Activated CD4-positive, alpha-beta T cell treated with anti-CD3 and anti-CD28 coated beads for 48 hours (primary cell): ENCODE measurements around the gene IRS2.

Source experiments
- DNase-seq: peaks from one replicate; pipeline ENCODE4 v3.0.0-alpha.2; 2020

Gene IRS2

DNA sequence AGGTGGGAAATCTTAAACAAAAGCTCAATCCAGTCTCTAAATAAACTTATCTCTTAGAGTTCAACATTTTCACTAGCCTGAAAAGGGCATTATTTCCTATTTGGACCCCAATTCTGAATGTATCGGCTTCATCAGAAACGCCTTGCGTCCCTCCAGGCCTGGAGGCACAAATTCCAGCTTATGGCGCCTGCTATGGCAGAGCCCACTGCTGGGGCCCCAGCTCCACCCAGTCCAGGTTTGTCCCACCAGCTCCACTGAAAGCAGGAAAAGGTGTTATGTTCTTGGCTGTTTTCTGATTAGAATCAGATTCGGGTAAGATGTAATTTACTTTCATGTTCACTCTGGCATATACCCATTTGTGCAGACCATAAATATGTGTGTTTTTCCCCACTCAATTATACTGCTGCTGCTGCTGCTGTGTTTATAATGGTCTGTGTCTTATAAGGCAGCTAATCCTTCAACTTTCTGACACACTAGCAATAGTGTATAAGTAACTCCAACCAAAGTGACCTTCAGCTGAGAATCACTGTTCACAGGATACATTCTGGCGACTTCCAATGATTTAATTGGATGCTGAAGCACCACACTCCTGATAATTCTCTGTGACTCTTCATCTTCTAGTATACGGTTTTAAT lies 6.4 kb downstream of the IRS2 start:
- DNase-seq: no peak

DNA sequence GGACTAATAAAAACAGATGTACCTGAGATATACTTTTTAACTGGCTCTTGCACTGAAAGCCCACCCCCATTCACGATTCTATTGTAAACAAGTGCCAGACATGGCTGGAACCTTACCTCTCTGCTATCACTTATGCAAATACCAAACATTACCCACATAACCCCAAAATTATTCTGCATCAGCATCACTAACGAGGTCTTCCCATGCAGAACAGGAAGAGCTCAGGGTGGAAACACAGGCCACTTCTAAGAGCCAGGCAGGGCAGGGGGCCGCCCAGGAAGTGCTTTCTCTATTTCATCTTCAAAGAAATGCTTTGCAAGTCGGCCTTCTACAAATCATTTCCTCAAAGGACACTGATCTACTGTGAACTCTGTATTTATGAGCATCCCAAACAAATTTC lies 7.3 kb downstream of the IRS2 start:
- DNase-seq: peak; percentile 46

DNA sequence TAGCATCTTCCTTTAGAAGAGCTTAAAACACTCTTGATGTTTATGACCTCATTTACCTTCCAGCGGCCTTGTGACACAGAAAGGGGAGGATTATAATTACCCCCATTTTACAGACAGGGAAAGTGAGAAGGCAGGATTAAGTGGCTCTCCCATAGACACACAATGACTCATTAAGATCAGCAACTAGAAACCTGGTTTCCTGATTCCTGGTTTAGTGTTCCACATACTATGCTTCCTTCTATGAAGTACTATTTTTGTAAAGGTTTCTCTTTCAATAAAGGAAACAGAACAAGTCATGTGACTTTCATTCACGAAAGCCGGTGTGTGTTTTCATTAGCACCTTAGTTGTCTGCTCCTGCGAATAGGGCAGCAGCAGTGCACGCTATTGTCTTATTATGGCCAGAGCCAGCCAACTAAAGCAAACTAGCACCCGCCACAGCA lies 8.3 kb downstream of the IRS2 start:
- DNase-seq: no peak

DNA sequence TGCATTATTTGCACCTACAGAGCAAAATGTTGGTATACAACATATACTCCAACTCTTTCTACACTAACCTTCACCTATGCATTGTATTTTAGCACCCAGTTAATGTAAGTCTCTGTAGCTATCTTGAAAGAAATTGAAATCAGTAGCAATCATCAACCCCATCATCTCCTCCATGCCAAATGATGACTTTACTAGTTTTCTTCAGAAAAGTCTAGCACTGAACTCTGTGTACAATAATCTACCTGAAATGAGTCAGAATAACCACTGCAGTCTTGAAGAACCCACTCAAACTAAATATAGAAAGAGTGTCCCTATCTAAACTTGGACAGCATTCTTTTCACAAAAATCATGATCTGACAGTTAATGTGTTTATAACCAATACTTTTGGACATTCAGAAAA lies 9.8 kb downstream of the IRS2 start:
- DNase-seq: no peak

DNA sequence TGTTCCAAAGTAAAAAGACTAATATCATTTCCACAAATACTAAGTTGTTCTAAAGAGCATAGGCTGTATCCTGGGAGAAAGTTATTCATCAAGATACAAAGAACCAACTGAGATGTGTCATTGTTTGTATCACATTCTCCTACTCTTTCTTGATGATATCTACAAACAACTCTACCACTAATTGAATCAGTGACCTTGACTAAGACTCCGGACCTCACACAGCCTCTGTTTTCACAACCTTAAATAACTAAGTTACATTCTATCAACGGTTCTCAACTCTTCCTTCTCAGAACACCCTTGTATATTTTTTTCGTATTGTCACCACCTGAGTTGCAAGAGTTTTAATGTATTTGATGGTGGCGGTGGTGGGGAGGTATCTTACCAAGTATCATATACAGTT lies 12.6 kb downstream of the IRS2 start:
- DNase-seq: no peak

DNA sequence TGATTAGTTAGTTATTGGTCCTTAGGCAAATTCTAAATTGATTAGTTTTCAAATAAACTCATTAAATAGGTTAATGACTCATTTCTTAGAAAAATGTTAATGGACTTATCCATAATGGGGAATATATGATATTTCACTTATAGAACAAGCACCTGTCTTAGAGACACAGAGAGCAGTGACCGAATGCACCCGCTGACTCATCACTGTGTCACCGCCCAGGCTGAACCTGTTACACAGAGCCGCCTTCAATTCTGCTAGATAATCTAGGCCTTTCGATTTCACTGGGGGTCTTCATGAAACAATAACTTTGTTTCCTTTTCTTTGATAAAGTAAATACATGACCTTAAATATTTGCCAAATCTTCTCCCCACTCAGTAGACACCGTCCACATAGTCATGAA lies 13.1 kb downstream of the IRS2 start:
- peak; percentile 64 for DNase-seq

DNA sequence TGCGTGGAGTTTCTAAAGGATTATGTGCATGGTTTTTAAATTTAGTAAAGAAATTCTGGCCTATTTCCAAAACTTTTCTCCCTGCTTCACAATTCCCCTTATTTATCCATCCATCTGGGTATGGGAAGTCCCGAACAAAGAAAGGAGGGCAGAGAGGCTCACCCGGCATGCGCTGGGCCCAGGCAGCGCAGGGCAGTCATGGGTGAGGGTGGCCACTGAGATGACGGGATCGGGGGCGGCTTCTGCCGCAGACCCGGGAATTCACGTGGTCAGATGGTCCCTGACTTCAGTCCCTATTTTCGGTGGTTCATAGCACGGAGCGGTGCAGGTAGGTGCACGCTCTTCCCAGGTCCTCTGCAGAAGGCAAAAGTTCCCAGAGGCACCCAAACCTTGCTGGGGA lies 14.5 kb downstream of the IRS2 start:
- no peak for DNase-seq

DNA sequence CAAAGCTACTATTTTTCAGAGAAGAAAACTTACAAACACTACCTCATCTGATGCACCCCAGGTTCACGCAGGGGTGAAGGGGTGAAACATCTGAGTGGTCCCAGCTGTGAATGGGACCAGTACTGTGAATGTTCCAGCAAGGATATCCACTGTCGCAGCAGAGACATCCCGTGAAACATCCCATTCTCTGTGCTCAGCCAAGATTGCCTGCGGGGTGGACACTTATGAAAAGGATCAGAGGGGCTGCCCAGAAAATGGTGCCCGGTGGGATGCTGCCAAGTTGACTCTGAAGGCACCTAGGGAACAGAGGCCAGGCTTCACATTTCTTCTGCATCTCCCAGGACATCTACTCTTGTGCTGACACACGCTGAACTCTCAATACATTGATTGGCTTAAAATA lies 15.9 kb downstream of the IRS2 start:
- DNase-seq: no peak

DNA sequence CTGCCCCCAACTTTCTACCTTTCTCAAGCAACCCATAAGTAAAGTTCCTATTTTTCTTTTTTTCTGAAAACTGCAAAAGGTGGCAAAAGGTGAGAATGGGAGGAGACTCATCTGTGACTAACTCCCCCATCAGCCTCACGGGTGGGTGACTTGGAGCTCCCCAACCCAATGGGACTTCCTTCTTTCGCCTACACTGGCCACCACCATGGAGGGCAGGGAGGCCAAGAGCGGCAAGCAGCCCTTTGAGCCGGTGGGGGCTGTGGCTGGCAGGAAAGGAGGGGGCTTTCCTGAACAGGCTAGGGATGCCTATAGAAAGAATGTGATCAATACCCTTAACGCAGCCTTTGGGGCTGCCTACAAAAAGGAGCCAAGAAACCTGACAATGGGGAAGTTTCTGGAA lies 16.5 kb downstream of the IRS2 start:
- no peak for DNase-seq

DNA sequence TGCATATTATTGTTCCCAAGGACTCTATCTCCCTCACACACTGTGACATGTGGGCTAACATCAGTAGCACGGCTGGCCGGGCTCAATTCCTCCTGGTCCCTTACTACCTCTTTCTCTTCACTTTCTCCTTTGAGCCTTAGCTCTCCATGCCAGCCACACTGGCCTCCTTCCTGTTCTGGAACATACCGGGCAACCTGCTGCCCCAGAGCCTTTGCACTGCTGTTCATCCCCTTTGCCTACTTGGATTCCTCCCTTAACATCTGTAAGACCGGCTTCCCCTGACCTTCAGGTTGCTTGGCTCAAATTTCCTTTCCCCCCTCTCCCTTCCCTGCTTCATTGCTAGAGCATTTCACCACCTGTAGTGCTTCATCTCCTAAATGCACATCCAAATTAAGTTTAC lies 17.1 kb downstream of the IRS2 start:
- DNase-seq: no peak

DNA sequence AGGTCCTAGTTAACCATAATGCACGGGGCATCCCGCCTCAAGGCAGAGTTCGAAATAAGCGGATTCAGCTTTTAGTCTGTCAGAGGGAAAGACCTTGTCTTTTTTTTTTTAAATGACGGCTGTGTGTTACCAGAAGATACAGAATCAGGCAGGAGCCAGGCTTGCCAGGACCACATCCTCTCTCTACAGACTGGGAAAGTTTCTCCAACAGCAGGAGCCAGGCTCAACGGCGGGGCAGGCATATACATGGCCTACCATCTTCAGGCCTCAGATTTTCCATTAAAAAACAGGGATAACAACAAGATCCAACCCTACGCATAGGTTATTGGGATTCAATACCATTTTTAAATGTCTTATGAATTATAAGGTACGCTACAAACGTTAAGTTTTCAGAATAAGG lies 17.8 kb downstream of the IRS2 start:
- DNase-seq: no peak

DNA sequence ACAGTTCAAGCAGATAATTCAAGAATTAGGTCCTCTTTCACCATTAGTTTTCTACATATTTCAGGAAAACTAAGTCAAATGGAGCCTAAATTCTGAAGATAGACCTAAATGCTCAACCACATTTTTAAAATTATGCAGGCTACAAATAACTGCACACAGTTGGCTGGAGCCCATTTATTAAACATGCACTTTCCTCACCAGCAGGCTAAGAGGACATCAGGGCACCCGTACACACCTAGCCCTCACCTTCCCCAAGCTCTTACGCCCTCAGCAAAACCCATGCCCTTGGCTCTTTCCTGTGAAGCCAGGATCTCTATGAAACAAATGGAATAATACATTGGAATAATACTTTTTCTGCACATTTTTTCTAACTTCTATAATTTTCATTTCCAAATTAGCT lies 18.2 kb downstream of the IRS2 start:
- DNase-seq: no peak

DNA sequence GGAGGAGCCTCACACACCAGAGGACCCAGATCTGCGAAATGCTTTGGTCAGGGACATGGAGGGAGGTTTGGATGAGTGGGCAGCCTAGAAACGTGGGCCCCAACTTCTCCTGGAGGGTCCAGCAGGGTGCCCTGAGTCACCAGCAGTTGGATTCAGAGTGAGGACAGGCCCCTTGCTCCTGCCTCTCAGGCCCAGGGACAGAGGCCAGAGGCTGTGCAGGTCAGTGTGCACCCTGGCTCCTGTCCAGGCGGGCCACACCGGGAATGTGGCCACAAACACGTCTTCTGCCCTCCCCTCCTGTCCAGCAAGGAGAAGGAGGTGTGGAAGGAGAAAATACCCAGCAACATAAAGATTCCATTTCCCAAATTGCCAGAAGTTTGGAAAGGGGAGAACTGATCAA lies 19.4 kb downstream of the IRS2 start:
- DNase-seq: no peak

DNA sequence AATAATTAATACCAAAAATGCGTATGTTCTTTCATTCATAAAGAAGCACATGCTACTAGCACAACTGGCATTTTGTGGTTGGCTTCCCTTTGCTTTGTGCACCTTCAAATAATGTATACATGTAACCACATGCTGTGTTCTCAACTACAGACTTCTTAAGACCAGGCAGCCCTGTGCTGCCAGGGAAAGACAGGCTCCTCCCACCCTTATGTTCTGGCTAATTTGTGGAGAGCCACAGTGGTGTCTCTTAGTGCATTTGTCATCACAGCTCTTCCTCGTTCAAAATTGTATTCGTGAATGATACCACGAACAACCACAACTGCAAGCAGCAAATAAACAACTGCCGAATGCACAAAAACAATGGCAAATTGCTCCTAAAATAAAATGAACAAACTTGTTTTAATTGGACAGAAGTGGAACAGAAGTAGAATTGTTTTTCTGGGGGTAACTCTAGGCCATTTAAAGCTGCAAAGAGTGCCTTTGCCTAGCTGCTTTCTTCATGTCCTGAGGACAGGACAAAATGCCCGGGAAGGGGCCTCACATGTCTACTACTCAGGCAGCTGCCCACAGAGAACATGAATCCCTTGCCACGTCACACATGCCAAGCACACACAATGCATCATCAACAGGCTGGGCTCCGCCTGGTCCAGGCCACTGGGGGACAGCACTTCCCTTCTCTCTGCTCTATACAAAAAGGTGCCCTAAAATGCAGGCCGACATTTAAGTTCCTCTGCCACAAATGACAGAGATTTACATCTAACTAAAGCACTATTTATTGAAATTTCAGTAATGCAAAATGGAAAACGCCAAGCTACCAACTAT lies 21.7 kb downstream of the IRS2 start:
- peak; percentile 35 for DNase-seq

DNA sequence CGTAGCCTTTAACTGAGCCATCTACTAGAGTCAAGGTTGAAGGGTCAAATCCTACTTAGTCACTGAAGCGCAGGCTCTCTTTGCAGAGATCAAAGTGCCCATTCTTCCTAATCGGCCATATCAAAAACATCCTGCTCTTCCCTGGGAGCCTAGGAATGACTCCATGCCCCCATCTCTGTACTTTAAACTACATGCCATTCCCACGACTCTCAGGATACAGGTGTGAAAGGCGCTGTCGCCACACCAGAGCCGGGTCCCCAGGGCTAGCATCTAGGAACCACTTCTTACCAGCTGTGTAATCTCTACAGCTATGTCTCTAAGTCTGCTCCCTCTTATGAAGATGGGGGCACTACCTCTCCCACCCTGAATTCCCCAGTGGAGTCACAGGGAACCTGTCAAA lies 22.3 kb downstream of the IRS2 start:
- no peak for DNase-seq

DNA sequence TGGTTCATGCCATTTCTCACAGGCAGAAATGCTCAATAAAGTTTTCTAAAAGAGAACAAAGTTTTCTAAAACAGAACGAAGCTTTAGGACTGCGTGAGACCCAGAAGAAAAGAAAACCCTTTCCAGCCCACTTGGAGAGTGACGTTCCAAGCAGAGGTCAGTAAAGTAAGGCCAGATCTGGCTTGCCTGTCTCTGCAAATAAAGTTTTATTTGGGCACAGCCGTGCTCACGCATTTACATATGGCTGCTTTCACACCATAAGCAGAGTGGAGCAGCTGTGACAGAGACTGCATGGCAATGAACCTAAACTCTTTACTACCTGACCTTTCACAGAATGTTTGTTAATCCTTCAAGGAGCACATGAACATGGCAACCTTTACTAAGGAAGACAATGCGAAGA lies 23.6 kb downstream of the IRS2 start:
- no peak for DNase-seq

DNA sequence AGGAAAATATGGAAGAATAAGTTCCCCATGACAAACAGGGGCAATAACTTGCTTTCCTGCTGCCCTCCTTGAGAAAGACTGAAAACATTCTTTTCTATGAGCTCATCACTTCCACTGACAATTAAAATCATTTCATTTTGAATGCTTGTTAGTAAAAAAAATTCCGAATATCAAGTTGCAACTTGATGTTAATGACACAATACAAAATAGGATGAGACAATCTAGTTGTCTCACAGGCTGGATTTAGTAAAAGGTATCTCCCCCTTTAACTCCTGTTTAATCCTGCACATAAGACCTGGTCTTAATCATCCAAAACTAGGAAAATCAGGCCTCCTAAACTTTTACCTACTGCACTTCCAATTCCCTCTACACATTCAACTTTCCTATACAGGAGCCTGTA lies 24.7 kb downstream of the IRS2 start:
- no peak for DNase-seq

DNA sequence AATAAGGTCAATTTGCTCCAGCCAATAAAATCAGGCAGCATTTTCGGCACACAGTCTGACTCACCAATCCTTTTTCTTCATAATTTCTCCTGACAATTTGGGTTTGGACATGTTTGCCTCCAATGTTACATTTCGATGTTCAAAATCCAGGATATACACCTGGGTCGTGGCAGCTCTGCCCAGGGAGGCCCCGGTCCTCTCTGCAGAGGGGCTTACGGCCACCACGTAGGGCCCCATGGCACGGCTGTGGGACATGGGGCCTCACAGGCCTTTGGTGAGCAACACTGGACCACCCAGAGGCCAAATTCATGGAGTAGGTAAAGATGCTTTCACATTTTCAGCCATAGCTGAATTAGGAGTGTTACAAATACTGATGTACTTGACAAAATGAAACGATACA lies 25.4 kb downstream of the IRS2 start:
- no peak for DNase-seq

DNA sequence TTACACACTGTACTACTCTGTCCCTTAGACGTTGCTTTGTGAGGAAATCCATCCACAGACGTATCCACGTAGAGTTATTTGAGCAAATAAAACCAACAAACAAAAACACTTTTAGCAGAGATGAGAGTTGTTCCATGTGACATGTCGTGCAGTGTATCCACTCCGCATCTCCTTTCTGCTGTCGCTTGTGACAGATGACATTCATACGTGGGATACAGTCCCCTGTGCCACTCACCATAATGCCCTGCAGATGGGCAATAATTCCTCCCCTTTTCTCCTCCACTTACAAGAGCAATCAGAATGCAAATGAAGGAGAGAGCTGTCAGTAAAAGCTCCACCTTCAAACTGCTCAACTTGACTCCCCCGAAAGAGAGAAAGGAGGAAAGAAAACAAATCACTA lies 26.0 kb downstream of the IRS2 start:
- DNase-seq: no peak

DNA sequence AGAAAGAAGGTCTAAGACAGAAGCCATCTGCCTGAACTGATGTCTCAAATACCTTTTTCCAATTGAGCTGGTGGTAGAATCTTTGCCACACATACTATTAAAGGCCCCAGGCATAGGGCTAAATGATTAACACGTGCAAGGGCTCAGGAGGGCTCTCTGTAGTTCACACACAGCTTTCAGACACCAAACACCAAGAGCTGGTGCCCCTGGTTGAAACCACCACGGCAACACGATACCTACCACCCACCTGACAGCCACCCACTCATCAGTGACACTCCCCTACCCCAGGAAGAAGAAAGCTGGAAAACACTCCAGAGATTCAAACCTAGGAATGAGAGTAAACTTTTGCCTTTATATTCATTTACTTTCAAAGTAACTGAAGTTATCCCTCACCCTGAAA lies 26.8 kb downstream of the IRS2 start:
- no peak for DNase-seq

DNA sequence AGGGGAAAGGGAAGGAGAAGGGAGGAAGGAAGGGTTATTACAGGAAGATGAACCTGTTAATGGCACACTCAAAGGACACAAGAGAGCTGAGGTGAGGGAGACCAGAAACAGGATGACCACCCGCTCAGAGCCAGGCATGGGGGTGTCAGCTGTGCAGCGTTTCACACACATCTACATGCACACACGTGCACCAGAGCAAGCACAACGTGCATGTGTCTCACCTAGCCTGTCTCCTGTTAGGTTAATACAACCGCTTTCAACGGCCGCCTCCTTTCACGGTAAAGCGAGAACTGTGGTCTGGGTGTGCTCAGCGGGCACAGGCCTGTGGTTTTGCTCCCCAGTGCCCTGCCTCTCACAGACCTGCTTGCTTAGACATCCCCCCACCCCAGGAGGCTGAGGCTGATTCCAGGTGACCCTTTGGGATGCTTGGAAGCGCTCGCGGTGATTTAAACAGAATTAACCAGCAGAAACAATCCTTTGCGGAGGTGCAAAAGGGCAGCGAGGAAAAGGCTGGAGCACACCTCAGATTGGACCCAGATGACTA lies 27.4 kb downstream of the IRS2 start:
- DNase-seq: no peak

DNA sequence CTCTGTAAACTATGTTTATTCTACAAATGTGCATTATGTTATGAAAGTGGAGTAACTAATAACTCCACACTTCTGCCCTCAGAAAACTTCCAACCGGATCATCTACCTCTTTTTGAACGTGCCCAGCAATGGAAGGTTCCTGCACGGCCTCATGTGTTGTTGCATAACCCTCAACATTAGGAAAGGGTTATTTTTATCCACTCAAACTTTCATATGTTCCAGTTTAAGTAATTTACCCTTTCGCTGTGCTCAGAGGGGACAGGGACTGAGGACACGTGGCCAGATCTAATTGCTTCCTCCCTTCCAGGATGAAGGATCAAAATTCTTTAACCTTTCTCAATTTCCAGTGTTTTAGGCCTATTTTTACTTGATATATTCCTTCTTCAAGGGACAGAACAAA lies 29.6 kb downstream of the IRS2 start:
- DNase-seq: no peak

DNA sequence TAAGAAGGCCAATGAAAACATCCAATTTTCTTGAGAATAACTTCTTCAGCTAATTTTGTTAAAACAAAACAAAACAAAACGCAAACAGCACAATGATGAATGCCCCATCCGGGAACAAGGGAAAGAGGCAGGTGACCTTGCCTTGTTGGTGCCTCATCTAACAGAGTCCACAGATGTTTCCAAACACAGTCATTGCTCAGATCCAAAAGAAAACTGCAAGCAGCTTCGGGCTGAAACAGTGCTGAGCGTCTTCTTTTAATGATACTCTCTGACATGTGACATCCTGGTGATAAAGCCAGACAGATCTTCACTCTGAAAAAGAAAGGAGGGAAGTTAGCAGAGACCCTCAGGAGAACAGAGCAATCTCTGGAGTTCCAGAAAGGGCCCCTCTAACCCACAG lies 30.4 kb downstream of the IRS2 start:
- DNase-seq: no peak

DNA sequence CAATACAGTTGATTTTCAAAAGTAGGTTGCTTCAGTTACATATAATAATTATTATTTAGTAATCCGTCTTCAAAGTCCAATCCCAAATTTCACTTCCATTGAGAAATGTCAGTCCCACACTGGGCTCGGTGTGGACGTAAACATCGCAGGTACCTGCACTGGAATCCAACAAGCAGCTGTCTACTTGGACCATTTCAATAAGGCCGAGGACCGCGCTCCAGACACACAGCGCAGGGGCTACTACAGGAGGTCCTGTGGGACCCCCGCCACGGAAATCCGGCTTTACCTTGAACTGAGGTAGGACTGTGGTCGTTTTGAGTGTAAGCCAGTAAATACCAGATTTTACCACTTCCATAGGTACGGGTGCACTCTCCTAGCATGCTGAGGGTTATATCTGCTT lies 30.8 kb downstream of the IRS2 start:
- DNase-seq: no peak

DNA sequence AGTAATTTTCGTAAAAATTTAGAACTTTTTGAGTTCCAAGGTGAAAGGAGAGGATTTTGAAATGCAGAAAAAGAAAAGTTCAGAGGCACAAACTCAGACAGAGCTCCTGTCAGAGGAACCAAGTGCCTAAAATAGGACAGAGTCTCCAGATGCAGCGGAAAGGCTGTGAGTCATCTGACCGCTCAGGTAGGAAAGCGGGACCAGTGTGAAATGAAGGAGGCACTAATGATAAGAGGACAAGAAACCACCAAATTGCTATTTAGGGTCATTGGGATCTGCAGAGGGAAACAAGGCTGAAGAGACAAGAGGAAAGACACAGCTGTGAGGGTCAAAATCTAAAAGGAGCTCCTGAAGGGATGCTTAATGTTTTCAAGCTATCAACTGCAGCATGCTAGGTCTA lies 34.9 kb downstream of the IRS2 start:
- DNase-seq: no peak
